ENCODE measurements around the gene ADRB2.
A peak's percentile ranks its signal among the peaks of the same experiment; 100 is the strongest.

Gene ADRB2

DNA sequence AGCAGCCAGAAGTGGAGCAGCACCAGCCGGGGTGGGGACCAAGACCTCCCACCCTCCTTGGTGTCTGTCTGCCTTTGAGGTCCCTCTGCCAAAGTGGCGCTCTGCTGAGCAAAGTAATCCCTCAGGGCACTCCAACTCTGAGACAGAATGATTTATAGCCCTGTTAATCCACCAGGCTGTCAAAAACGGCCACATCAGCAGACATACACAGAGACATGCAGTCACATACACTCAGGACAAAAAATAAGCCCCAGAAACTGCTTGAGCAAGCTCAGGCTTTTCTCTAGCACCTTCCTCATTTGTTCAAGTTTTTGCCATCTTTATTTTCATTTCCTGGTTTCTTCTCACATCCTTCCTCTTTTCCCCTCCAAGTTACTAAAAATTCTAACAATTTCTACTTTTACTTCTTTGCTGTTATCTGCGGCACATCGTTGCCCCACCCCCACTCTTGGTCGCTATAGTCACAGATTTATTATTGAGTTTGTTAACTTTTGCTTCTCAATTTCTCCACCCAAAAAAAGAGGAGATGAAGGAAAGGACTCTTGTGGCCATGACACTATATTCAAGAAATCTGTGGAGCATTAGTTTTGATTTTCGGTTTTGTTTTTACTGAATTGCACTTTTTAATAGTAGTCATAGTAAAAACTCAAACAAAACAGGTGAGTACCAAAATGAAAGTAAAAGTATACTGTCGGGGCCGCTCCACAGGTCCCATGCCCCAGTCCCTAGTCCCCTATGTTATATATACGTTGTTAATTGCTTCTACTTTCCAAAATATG lies 17.4 kb upstream of the ADRB2 start:
- Histone ChIP-seq H3K36me3 (ENCODE audit: control insufficient read depth, insufficient read depth, low read length) (no peaks in the 10 kb centered on the region), H3K4me1 (ENCODE audit: control insufficient read depth, insufficient read depth, low read length) (peaks cover 2% of the 10 kb centered on the region), H3K4me3 (ENCODE audit: low read length) (peak overlapping the region; percentile 28), H3K9ac (ENCODE audit: low read length) (no peak overlapping the region), H3K27me3 (ENCODE audit: control insufficient read depth, insufficient read depth, low read length) (no peaks in the 10 kb centered on the region), H3K27ac (ENCODE audit: low read depth, low read length) (no peak overlapping the region)

DNA sequence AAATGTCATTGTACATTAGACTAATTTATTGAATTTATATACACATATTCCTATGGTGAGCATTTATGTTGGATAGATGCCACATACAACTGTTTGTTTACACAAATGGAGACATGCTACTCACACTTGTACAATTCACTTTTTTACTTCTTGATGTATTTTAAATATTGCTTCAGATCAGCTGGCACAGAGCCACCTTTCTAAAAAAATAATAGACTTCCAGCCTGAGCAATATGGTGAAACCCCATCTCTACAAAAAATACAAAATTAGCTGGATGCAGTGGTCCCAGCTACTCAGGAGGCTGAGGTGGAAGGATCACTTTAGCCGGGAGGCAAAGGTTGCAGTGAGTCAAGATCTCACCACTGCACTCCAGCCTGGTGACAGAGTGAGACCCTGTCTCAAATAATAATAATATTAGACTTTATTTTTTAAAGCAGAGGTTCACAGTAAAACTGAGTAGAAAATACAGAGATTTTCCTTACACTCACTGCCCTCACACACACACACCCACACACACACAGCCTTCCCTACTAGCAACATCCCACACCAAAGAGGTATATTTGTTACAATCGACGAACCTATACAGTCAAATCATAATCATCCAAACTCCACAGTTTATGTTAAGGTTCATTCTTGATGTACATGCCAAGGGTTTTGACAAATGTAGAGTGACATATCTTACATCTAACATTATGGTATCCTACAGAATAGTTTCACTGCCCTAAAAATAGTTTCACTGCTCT lies 16.5 kb upstream of the ADRB2 start:
- no peaks in the 10 kb centered on the region for H3K27me3 ChIP-seq (ENCODE audit: control insufficient read depth, insufficient read depth, low read length)
- H3K27ac ChIP-seq (ENCODE audit: low read depth, low read length), result no peak overlapping the region
- no peak overlapping the region for H3K9ac ChIP-seq (ENCODE audit: low read length)
- H3K4me3 ChIP-seq (ENCODE audit: low read length), result no peak overlapping the region
- H3K36me3 ChIP-seq (ENCODE audit: control insufficient read depth, insufficient read depth, low read length), result no peaks in the 10 kb centered on the region
- H3K4me1 ChIP-seq (ENCODE audit: control insufficient read depth, insufficient read depth, low read length), result peaks cover 2% of the 10 kb centered on the region

DNA sequence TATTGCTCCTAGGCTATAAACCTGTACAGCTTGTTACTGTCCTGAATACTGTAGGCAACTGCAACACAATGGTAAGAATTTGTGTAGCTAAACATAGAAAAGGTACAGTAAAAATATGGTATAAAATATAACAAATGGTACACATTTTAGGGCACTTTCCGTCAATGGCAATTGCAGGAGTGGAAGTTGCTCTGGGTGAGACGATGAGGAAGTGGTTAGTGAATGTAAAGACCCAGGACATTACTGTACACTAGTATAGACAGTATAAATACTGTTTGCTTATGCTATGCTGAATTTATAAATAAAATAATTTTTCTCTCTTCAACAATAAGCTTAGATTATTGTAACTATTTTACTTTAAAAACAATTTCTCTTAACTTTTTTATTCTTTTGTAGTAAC lies 15.6 kb upstream of the ADRB2 start:
- Histone ChIP-seq H3K4me1 (ENCODE audit: control insufficient read depth, insufficient read depth, low read length) (no peaks in the 10 kb centered on the region), H3K9ac (ENCODE audit: low read length) (no peak overlapping the region), H3K36me3 (ENCODE audit: control insufficient read depth, insufficient read depth, low read length) (no peaks in the 10 kb centered on the region), H3K27me3 (ENCODE audit: control insufficient read depth, insufficient read depth, low read length) (no peaks in the 10 kb centered on the region), H3K27ac (ENCODE audit: low read depth, low read length) (no peak overlapping the region), H3K4me3 (ENCODE audit: low read length) (no peak overlapping the region)

DNA sequence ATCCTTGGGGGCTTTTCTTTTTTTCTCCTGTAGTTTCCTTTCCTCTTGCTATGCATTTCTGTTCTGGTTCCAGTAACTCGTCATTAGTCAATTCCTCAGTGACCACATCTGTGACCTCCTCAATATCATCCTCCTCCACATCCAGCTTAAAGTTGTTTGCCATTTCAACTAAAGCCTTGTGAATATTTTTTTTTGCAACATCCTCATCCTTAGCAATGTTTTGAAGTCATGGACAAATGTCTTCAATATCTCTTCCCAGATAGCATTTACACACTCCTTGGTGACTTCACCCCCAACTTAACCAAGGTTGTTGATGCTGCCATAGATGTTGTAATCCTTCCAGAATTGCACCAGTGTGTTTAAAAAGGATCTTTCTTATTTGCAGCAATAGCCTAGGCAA lies 14.7 kb upstream of the ADRB2 start:
- H3K27me3 ChIP-seq (ENCODE audit: control insufficient read depth, insufficient read depth, low read length), result no peaks in the 10 kb centered on the region
- no peaks in the 10 kb centered on the region for H3K36me3 ChIP-seq (ENCODE audit: control insufficient read depth, insufficient read depth, low read length)
- H3K4me3 ChIP-seq (ENCODE audit: low read length), result no peak overlapping the region
- no peak overlapping the region for H3K9ac ChIP-seq (ENCODE audit: low read length)
- H3K27ac ChIP-seq (ENCODE audit: low read depth, low read length), result no peak overlapping the region
- H3K4me1 ChIP-seq (ENCODE audit: control insufficient read depth, insufficient read depth, low read length), result no peaks in the 10 kb centered on the region

DNA sequence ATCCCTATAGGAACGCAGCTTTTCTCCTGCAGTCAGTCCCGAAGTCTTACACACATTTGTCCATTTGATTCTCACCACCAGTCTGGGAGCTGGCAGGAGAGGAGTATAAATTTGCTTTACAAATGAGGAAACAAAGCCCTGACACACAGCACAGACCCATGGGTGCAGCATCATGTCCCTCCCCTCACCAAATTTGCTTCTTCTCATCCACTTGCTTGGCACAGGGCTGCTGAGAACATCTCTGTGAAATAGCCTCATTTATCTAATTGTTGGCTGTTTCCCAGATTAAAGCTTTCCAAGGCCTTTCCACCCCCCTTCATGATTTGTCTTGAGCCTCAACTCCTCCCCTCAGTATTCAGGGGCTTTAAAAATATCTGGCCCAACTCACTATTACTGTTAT lies 11.3 kb upstream of the ADRB2 start:
- Histone ChIP-seq H3K9ac (ENCODE audit: low read length) (no peak overlapping the region), H3K4me3 (ENCODE audit: low read length) (no peak overlapping the region), H3K36me3 (ENCODE audit: control insufficient read depth, insufficient read depth, low read length) (no peaks in the 10 kb centered on the region), H3K27me3 (ENCODE audit: control insufficient read depth, insufficient read depth, low read length) (no peaks in the 10 kb centered on the region), H3K4me1 (ENCODE audit: control insufficient read depth, insufficient read depth, low read length) (no peaks in the 10 kb centered on the region), H3K27ac (ENCODE audit: low read depth, low read length) (no peak overlapping the region)

DNA sequence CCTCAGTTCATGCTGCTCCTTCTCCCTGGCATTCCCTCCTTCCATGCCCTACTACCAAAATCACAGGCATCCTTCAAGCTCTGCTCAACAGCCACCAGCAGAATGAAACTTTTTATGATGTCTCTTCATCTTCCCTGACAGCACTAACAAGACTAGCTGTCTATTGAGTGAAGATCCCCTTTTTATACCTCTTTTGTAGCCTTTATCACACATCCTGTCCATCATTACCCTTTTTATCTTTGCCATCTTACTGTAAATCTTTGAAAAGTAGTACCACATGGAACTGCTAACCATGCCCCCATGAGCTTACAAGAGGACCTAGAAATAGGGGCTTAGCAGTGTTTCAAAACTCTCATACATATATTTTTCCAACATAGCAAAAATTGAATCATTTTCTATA lies 10.8 kb upstream of the ADRB2 start:
- Histone ChIP-seq H3K27me3 (ENCODE audit: control insufficient read depth, insufficient read depth, low read length) (no peaks in the 10 kb centered on the region), H3K36me3 (ENCODE audit: control insufficient read depth, insufficient read depth, low read length) (no peaks in the 10 kb centered on the region), H3K4me1 (ENCODE audit: control insufficient read depth, insufficient read depth, low read length) (no peaks in the 10 kb centered on the region), H3K4me3 (ENCODE audit: low read length) (no peak overlapping the region), H3K27ac (ENCODE audit: low read depth, low read length) (no peak overlapping the region), H3K9ac (ENCODE audit: low read length) (no peak overlapping the region)

DNA sequence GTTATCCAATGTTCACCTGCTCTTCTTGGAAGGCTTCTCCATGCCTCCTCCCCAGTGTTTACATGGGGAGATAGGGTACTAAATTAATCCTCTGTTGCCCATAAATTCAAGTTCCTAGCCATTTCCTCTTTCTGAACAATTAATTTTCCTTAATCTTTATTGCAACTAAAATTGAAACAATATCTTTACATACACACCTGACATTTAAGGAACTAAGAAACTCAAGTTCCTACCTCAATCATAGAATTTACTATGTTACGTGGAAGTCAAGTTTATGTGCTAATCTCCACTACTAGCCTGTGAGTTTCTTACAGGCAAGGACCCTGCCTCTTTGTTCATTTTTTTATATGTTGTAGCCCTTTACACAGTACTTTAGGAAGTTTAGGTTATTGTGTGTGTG lies 10.1 kb upstream of the ADRB2 start:
- Histone ChIP-seq H3K36me3 (ENCODE audit: control insufficient read depth, insufficient read depth, low read length) (no peaks in the 10 kb centered on the region), H3K9ac (ENCODE audit: low read length) (no peak overlapping the region), H3K4me1 (ENCODE audit: control insufficient read depth, insufficient read depth, low read length) (no peaks in the 10 kb centered on the region), H3K27ac (ENCODE audit: low read depth, low read length) (no peak overlapping the region), H3K27me3 (ENCODE audit: control insufficient read depth, insufficient read depth, low read length) (no peaks in the 10 kb centered on the region), H3K4me3 (ENCODE audit: low read length) (no peak overlapping the region)

DNA sequence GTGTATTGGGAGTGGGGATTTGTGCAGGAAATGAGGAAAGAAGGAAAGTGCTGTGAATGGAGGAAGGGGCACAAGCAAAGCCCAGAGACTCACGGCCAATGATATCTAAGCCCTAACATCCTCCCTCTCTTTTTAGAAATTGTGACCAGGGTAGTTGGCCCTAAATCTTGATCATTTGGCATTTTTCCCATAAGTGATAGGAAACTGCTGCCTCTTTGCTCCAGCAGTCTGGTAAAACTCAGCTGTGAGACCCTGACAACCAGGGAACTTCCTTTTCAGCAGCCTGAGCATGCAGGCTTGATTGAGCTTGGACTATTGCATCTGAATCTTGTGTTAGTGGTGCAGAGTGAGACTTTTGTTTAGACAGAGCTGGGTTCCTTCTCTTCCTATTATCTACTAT lies 9.6 kb upstream of the ADRB2 start:
- Histone ChIP-seq H3K27me3 (ENCODE audit: control insufficient read depth, insufficient read depth, low read length) (no peaks in the 10 kb centered on the region), H3K4me3 (ENCODE audit: low read length) (no peak overlapping the region), H3K36me3 (ENCODE audit: control insufficient read depth, insufficient read depth, low read length) (no peaks in the 10 kb centered on the region), H3K4me1 (ENCODE audit: control insufficient read depth, insufficient read depth, low read length) (no peaks in the 10 kb centered on the region), H3K9ac (ENCODE audit: low read length) (no peak overlapping the region), H3K27ac (ENCODE audit: low read depth, low read length) (no peak overlapping the region)

DNA sequence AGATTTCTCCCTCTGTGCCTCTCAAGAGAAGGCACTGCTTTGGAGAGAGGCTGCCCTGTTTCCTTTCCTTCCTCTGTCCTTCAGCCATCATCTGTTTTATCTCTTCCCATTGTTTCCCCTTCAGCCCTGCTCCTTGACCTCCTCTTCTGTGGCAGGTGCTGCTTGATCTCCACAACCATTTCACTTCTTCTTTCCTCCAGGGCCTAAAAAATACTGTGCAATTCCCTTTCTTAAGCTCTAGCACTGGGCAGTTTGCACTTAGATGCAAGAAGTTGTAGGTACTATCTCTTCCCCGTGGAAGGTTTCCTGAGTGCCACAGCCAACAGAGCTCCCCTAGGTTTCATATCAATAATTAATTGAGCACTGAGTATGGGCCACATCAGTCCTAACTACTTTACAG lies 8.8 kb upstream of the ADRB2 start:
- Histone ChIP-seq H3K4me1 (ENCODE audit: control insufficient read depth, insufficient read depth, low read length) (no peaks in the 10 kb centered on the region), H3K9ac (ENCODE audit: low read length) (no peak overlapping the region), H3K36me3 (ENCODE audit: control insufficient read depth, insufficient read depth, low read length) (no peaks in the 10 kb centered on the region), H3K4me3 (ENCODE audit: low read length) (no peak overlapping the region), H3K27ac (ENCODE audit: low read depth, low read length) (no peak overlapping the region), H3K27me3 (ENCODE audit: control insufficient read depth, insufficient read depth, low read length) (no peaks in the 10 kb centered on the region)

DNA sequence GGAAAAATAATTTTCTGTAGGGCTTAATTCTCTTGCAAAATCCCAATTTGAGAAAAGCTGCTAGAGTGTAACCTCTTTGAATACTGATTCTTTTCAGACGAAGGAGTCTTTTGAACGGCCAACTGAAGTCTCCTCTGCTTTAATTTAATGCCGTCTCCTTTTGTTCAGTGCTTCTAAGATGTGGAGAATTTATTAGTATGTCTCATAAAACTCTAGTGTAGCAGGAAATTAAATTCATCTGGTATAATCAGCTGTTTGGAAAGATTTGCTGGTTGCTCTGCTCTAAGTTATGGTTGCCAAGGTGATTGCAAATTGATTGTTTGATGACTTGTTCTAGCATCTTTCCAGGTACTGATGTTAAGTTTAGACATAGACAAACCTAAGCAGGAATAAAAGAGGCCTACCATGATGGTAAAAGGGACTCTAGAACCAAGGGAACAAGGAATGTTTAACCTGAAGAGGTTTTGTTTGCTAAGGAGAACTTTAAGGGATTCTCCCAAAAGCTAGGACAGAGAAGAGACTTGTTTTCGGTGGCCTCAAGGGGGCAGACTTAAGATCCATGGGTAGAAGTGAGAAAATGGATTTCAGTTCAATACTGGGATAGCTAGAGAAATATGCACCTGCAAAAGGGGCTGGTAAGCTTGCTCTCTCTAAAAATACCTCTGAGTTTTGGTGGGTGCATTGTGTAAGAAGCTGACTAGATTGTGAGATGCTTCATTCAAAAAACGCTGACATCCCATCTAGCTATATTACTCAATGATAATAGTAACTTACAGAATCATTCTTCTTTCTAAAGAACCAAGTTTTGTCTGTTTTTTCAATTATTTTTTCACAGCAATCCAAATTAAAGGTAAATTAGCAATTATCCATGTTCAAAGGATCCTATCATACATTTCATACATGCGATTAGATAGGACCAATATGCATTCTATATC lies 5.7 kb upstream of the ADRB2 start:
- Histone ChIP-seq H3K36me3 (ENCODE audit: control insufficient read depth, insufficient read depth, low read length) (no peaks in the 10 kb centered on the region), H3K4me3 (ENCODE audit: low read length) (no peak overlapping the region), H3K27ac (ENCODE audit: low read depth, low read length) (no peak overlapping the region), H3K4me1 (ENCODE audit: control insufficient read depth, insufficient read depth, low read length) (peaks cover 2% of the 10 kb centered on the region), H3K9ac (ENCODE audit: low read length) (no peak overlapping the region), H3K27me3 (ENCODE audit: control insufficient read depth, insufficient read depth, low read length) (no peaks in the 10 kb centered on the region)

DNA sequence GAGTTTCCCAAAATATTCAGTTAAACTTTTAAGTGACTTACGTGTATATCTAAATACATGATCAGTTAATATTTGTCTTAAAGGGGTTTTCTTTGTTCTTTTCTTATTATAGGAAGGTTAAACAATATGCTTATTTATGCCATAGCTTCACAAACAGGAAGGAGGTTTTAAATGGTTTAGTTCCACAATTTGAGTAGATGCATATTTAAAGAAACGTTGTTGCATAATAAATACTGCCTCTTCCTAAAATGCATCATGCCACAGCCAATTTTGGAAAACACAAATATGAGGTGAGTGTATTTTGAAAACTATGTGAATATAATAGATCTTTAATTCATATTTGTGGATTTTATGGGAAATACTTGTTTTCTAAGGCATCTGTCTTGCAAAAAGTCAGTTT lies 2.5 kb upstream of the ADRB2 start:
- peaks cover 4% of the 10 kb centered on the region for H3K4me1 ChIP-seq (ENCODE audit: control insufficient read depth, insufficient read depth, low read length)
- H3K4me3 ChIP-seq (ENCODE audit: low read length), result no peak overlapping the region
- no peak overlapping the region for H3K9ac ChIP-seq (ENCODE audit: low read length)
- H3K36me3 ChIP-seq (ENCODE audit: control insufficient read depth, insufficient read depth, low read length), result no peaks in the 10 kb centered on the region
- no peaks in the 10 kb centered on the region for H3K27me3 ChIP-seq (ENCODE audit: control insufficient read depth, insufficient read depth, low read length)
- no peak overlapping the region for H3K27ac ChIP-seq (ENCODE audit: low read depth, low read length)

DNA sequence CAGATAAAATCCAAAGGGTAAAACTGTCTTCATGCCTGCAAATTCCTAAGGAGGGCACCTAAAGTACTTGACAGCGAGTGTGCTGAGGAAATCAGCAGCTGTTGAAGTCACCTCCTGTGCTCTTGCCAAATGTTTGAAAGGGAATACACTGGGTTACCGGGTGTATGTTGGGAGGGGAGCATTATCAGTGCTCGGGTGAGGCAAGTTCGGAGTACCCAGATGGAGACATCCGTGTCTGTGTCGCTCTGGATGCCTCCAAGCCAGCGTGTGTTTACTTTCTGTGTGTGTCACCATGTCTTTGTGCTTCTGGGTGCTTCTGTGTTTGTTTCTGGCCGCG lies 727 bp upstream of the ADRB2 start:
- no peaks in the 10 kb centered on the region for H3K36me3 ChIP-seq (ENCODE audit: control insufficient read depth, insufficient read depth, low read length)
- H3K27ac ChIP-seq (ENCODE audit: low read depth, low read length), result peak overlapping the region; percentile 76
- H3K27me3 ChIP-seq (ENCODE audit: control insufficient read depth, insufficient read depth, low read length), result no peaks in the 10 kb centered on the region
- H3K4me3 ChIP-seq (ENCODE audit: low read length), result peak overlapping the region; percentile 92
- H3K4me1 ChIP-seq (ENCODE audit: control insufficient read depth, insufficient read depth, low read length), result peaks cover 4% of the 10 kb centered on the region
- peak overlapping the region; percentile 12 for H3K9ac ChIP-seq (ENCODE audit: low read length)

Data from rectal smooth muscle tissue (tissue), 1 donor.